CD14-positive monocyte (primary cell): Measurements from ENCODE around the gene BRCC3. TPM values are rescaled to one million over a fixed set of nuclear protein-coding genes. Genes with fewer than 3 reads are reported as not detected.

Experiments used
- DNase-seq, 3 donors: peaks; one replicate each; pipeline ENCODE4 v3.0.0-alpha.2; 2011 to 2022
- H2AFZ ChIP-seq: 2 replicates; pipeline ENCODE4 v1.6.0; 2012; ENCODE audit warnings: mild to moderate bottlenecking, low read depth, low read length, inconsistent platforms; ENCODE audit not compliant: insufficient read depth, poor library complexity, severe bottlenecking
- H3K27ac ChIP-seq, 2 donors: 1 replicate in 1 of 2; 2 replicates in 1 of 2; pipeline ENCODE4 v1.5.1; 2012 to 2013; ENCODE audit warnings: low read length in 2 of 2, control low read depth in 1 of 2, inconsistent platforms in 1 of 2, low read depth in 1 of 2, mild to moderate bottlenecking in 1 of 2
- H3K27me3 ChIP-seq, 2 donors: one replicate each; pipeline versions ENCODE4 v1.6.0 to v1.6.1; 2011 to 2013; ENCODE audit warnings: low read length in 2 of 2; ENCODE audit not compliant: control insufficient read depth in 2 of 2, insufficient read depth in 2 of 2
- H3K36me3 ChIP-seq, 2 donors: replicated peaks in 1 of 2; 1 replicate in 1 of 2; 2 replicates in 1 of 2; pipeline versions ENCODE4 v1.5.1 to v1.6.1; 2012 to 2013; ENCODE audit warnings: low read length in 2 of 2, control low read depth in 1 of 2, inconsistent platforms in 1 of 2, mild to moderate bottlenecking in 1 of 2; ENCODE audit not compliant: insufficient read depth in 2 of 2, control insufficient read depth in 1 of 2
- H3K4me1 ChIP-seq, 2 donors: 1 replicate in 1 of 2; 2 replicates in 1 of 2; pipeline versions ENCODE4 v1.5.1 to v1.6.1; 2012 to 2013; ENCODE audit warnings: low read length in 2 of 2, control low read depth in 1 of 2, inconsistent platforms in 1 of 2, mild to moderate bottlenecking in 1 of 2, moderate library complexity in 1 of 2; ENCODE audit not compliant: insufficient read depth in 2 of 2, control insufficient read depth in 1 of 2
- H3K4me2 ChIP-seq: replicated peaks from 2 replicates; pipeline ENCODE3; 2012; ENCODE audit warnings: low read length, moderate library complexity, mild to moderate bottlenecking; ENCODE audit not compliant: poor library complexity, severe bottlenecking; ENCODE audit errors: extremely low read depth
- H3K4me3 ChIP-seq, 3 experiments: fragments of 200-600 bp in 1 of 3; sonication (generic) in 1 of 3; replicated peaks in 1 of 3; 1 replicate in 2 of 3; 2 replicates in 1 of 3; pipeline ENCODE4 v1.5.1; 2011 to 2013; ENCODE audit warnings: low read length in 3 of 3, mild to moderate bottlenecking in 3 of 3, control low read depth in 2 of 3, low read depth in 2 of 3, inconsistent platforms in 1 of 3, moderate library complexity in 1 of 3
- H3K79me2 ChIP-seq: 2 replicates; pipeline ENCODE4 v1.6.0; 2012; ENCODE audit warnings: mild to moderate bottlenecking, control low read depth, inconsistent platforms, low read length, moderate library complexity; ENCODE audit not compliant: insufficient read depth
- H3K9ac ChIP-seq: 2 replicates; pipeline ENCODE4 v1.6.0; 2017; ENCODE audit warnings: low read length, mild to moderate bottlenecking; ENCODE audit not compliant: insufficient read depth, poor library complexity, severe bottlenecking
- H3K9me3 ChIP-seq, 2 donors: replicated peaks in 1 of 2; 1 replicate in 1 of 2; 2 replicates in 1 of 2; pipeline versions ENCODE4 v1.5.1 to v1.6.1; 2012 to 2013; ENCODE audit warnings: low read length in 2 of 2, control low read depth in 1 of 2; ENCODE audit not compliant: control insufficient read depth in 1 of 2, insufficient read depth in 1 of 2
- H4K20me1 ChIP-seq: 2 replicates; pipeline ENCODE4 v1.6.0; 2012; ENCODE audit warnings: mild to moderate bottlenecking, low read length, control low read depth, moderate library complexity; ENCODE audit not compliant: insufficient read depth
- H3K27ac Mint-ChIP-seq, 7 donors: one replicate each; pipeline ENCODE4 v1.8.0; 2020; ENCODE audit warnings: mild to moderate bottlenecking in 7 of 7, mixed read lengths in 7 of 7, moderate library complexity in 6 of 7, inconsistent platforms in 2 of 7
- H3K27me3 Mint-ChIP-seq, 3 donors: one replicate each; pipeline ENCODE4 v1.8.0; 2021 to 2022; ENCODE audit warnings: low read depth in 3 of 3, mild to moderate bottlenecking in 3 of 3, mixed read lengths in 3 of 3, moderate library complexity in 3 of 3, inconsistent platforms in 1 of 3
- H3K36me3 Mint-ChIP-seq, 2 donors: one replicate each; pipeline ENCODE4 v1.8.0; 2020; ENCODE audit warnings: mixed read lengths in 2 of 2, inconsistent platforms in 1 of 2, mild to moderate bottlenecking in 1 of 2
- H3K4me1 Mint-ChIP-seq: one replicate; pipeline ENCODE4 v1.8.0; 2020; ENCODE audit warnings: mild to moderate bottlenecking, mixed read lengths
- H3K4me3 Mint-ChIP-seq, 2 donors: one replicate each; pipeline ENCODE4 v1.8.0; 2020; ENCODE audit warnings: mild to moderate bottlenecking in 2 of 2, mixed read lengths in 2 of 2, moderate library complexity in 1 of 2
- H3K9me3 Mint-ChIP-seq, 7 donors: one replicate each; pipeline ENCODE4 v1.8.0; 2020 to 2022; ENCODE audit warnings: mixed read lengths in 7 of 7, mild to moderate bottlenecking in 6 of 7, moderate library complexity in 6 of 7, inconsistent platforms in 2 of 7
- WGBS: methylation state at CpG from one replicate; pipeline ENCODE4 v1.1.5; 2013; ENCODE audit warnings: missing lambda C conversion rate; ENCODE audit not compliant: insufficient coverage; 5-methylcytosine and 5-hydroxymethylcytosine counted together
- intact Hi-C, 2 donors: fragments of 100-400 bp; cut with micrococcal nuclease; formaldehyde crosslinking; loops; one replicate each; pipeline versions ENCODE4 v1.15.0 to v1.15.1; 2023
- polyA plus RNA-seq, 3 donors: library from polyadenylated mRNA; depleted of rRNA in 1 of 3; unstranded in 2 of 3; stranded (reverse) in 1 of 3; fragments of 300-500 nt in 2 of 3; fragments of >200 nt in 1 of 3; fragmentation: Illumina TruSeq in 2 of 3; gene quantifications; 1 replicate in 2 of 3; 2 replicates in 1 of 3; pipeline ENCODE4 v1.2.3, GENCODE V29; 2012 to 2021
- TF ChIP-seq, protein P1 (sequence below): fragments of 200-600 bp; IDR thresholded peaks from one replicate; pipeline ENCODE4 v1.8.0; 2022; ENCODE audit warnings: antibody characterized with exemption, mild to moderate bottlenecking

BRCC3 gene
- polyA plus RNA-seq, 3 donors = 8.4 to 21.7 (median 10.0) TPM

DNA sequence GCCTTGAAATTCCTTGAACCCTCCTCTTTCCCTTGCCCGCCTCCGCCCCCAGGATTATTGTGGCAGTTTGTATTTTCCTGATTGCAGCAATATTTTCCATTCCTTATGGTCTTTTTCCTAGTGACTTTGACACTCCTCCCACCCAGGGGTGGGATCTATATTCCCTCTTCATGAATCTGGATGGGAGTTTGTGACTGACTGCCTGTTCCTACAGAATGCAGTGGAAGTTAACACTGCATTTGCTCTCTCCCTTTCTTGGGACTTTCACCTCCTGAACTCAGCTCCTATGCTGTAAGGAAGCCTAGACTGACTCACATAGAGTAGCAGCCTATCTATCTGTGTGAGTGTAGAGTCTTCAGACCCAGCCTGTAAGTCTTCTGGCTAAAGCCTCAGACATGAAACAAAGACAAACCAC lies 42.4 kb upstream of the BRCC3 start:
- Histone ChIP-seq H3K27ac (no peak overlapping the region), H3K9ac (no peak overlapping the region), H4K20me1 (no peaks in the 10 kb centered on the region), H3K4me3 (no peak overlapping the region), H3K4me1 (peaks cover 5 to 6% of the 10 kb centered on the region in 2 donors), H3K27me3 (no peaks in the 10 kb centered on the region), H3K4me2 (no peak overlapping the region), H3K79me2 (peaks cover 39% of the 10 kb centered on the region), H3K36me3 (peaks cover 5 to 6% of the 10 kb centered on the region in 2 donors), H2AFZ (no peak overlapping the region), H3K9me3 (no peaks in the 10 kb centered on the region)
- H3K27me3 Mint-ChIP-seq = peaks cover 0 to 1% (median 0%) of the 10 kb centered on the region in 3 donors
- H3K4me1 Mint-ChIP-seq = peaks cover 8% of the 10 kb centered on the region
- DNase-seq = no peak
- H3K27ac Mint-ChIP-seq = peak overlapping the region in 5 of 7 donors; percentile 14 to 79 (median 49)
- no peak overlapping the region for H3K4me3 Mint-ChIP-seq
- intact Hi-C loops = loop anchor here (5.0 kb wide), 1 partner anchor 43 kb away; the partner anchor contains the start of genes BRCC3 (in 2 of the 2), CMC4 (in 2 of the 2) and MTCP1 (in 2 of the 2)
- peaks cover 4 to 5% of the 10 kb centered on the region in 2 donors for H3K36me3 Mint-ChIP-seq
- TF ChIP-seq, protein P1, sequence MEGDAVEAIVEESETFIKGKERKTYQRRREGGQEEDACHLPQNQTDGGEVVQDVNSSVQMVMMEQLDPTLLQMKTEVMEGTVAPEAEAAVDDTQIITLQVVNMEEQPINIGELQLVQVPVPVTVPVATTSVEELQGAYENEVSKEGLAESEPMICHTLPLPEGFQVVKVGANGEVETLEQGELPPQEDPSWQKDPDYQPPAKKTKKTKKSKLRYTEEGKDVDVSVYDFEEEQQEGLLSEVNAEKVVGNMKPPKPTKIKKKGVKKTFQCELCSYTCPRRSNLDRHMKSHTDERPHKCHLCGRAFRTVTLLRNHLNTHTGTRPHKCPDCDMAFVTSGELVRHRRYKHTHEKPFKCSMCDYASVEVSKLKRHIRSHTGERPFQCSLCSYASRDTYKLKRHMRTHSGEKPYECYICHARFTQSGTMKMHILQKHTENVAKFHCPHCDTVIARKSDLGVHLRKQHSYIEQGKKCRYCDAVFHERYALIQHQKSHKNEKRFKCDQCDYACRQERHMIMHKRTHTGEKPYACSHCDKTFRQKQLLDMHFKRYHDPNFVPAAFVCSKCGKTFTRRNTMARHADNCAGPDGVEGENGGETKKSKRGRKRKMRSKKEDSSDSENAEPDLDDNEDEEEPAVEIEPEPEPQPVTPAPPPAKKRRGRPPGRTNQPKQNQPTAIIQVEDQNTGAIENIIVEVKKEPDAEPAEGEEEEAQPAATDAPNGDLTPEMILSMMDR = no peak
- H3K9me3 Mint-ChIP-seq = peaks cover 0 to 13% (median 0%) of the 10 kb centered on the region in 7 donors
- WGBS = no CpG with 5 or more reads among the region's 2 CpGs

DNA sequence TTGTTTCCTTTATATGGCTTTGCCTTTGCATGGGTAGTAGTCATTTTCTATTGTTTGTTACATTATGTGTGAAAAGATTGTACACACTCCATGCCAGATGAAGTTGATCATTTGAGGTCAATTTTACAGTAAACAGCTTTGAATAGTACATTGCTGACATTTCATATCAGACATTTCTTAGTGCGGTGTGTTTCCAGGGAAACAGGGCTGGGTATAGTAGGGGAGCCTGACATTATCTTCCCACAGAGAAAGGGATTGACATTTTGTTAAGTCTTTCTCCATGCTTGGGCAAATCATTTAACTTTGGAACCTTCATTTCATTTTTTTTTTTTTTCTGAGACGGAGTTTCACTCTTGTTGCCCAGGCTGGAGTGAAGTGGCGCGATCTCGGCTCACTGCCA lies 39.7 kb upstream of the BRCC3 start:
- H3K9ac ChIP-seq = no peak overlapping the region
- no peak overlapping the region for H3K4me2 ChIP-seq
- H2AFZ ChIP-seq = no peak overlapping the region
- no peak overlapping the region for H3K27ac ChIP-seq
- H4K20me1 ChIP-seq = no peaks in the 10 kb centered on the region
- Mint-ChIP-seq H3K36me3 (peaks cover 22 to 24% of the 10 kb centered on the region in 2 donors), H3K27me3 (peaks cover 0 to 1% (median 0%) of the 10 kb centered on the region in 3 donors), H3K4me3 (no peak overlapping the region), H3K4me1 (peaks cover 6% of the 10 kb centered on the region), H3K9me3 (peaks cover 0 to 10% (median 2%) of the 10 kb centered on the region in 7 donors), H3K27ac (peak overlapping the region in 1 of 7 donors; percentile 35)
- DNase-seq = no peak
- TF ChIP-seq, protein P1 = no peak
- no peaks in the 10 kb centered on the region for H3K9me3 ChIP-seq
- no peak overlapping the region for H3K4me3 ChIP-seq
- intact Hi-C loops = no loop called here
- H3K79me2 ChIP-seq = peaks cover 39% of the 10 kb centered on the region
- H3K27me3 ChIP-seq = no peaks in the 10 kb centered on the region
- peaks cover 5 to 6% of the 10 kb centered on the region in 2 donors for H3K4me1 ChIP-seq
- peaks cover 7 to 21% of the 10 kb centered on the region in 2 donors for H3K36me3 ChIP-seq
- WGBS = no CpG with 5 or more reads among the region's 5 CpGs
